Measurements from ENCODE around the gene TXNDC2. TPM values are rescaled to one million over a fixed set of nuclear protein-coding genes. Genes with fewer than 3 reads are reported as not detected.

The TXNDC2 gene
- total and polyA plus RNA-seq, 9 of the 15 experiments (the other 6 are each of a cell fraction or from before 2014, with no cell fraction given), result 1.2 to 4.9 (median 2.3) TPM

DNA sequence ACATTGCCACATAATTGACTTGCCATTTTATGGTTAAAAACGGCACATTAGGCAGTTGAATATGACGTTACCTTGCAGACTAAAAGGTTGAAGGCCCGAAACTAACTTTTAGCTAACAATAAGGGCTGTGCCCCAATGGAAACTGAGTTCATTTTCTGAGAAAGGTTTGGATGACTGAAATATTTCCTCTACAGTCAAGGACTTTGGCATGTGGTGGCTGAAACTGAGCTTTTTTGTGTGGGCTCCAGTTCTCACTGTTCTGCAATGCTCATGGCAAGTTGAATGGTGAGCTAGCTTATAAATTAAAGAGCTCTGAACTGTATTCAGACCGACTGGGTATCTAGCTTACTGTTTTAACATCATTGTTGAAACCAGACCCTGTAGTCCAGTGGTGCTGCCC lies 23.8 kb upstream of the TXNDC2 start:
- Histone ChIP-seq H3K9me1 (ENCODE audit: control insufficient read depth, insufficient read depth, low read length) (no peaks in the 10 kb centered on the region), H3K4me1 (replicated peaks in 1 of 2; ENCODE audit: control insufficient read depth in 2 of 2, insufficient read depth in 2 of 2, low read length in 2 of 2) (peaks cover 3 to 9% of the 10 kb centered on the region in 2 experiments; a peak in 4 of 5 replicates), H4K20me1 (replicated peaks; ENCODE audit: control insufficient read depth, insufficient read depth, low read length) (no peaks in the 10 kb centered on the region), H3K27ac (ENCODE audit: extremely low read depth, low read depth, low read length) (no peak overlapping the region), H3K4me3 (no peak overlapping the region), H2AFZ (ENCODE audit: low read depth, low read length) (no peak overlapping the region), H3K79me2 (ENCODE audit: control insufficient read depth, insufficient read depth, low read length) (no peaks in the 10 kb centered on the region), H3K4me2 (ENCODE audit: insufficient read depth, low read length) (no peak overlapping the region), H3K9me3 (replicated peaks; ENCODE audit: control insufficient read depth, insufficient read depth, low read depth, low read length) (peaks cover 21% of the 10 kb centered on the region), H3K27me3 (ENCODE audit: control insufficient read depth in 2 of 2, insufficient read depth in 2 of 2, low read length in 2 of 2) (no peaks in the 10 kb centered on the region), H3K36me3 (ENCODE audit: control insufficient read depth, insufficient read depth, low read length) (peaks cover 31% of the 10 kb centered on the region; the same call in 2 of the 3 replicates), H3K9ac (ENCODE audit: insufficient read depth in 1 of 2, low read depth in 2 of 2, low read length in 2 of 2) (no peak overlapping the region)
- in situ Hi-C loops (cut with MboI) (no loop called here), intact Hi-C loops (cut with micrococcal nuclease) (no loop called here)
- BruUV-seq (replicated peaks), result no TSS peak
- FAIRE-seq (no peak), DNase-seq (ENCODE audit: extremely low read depth in 1 of 4, low spot score in 3 of 4) (no peak), ATAC-seq (no peak)
- ChIA-PET POLR2A (interaction anchor here (0.6 to 3.6 kb wide), 6 partner anchors 9 to 53 kb away, joined by 3 to 19 read pairs (median 3); no protein-coding TSS in a partner anchor), CTCF (ENCODE audit: low intra/inter-chr PET ratio) (no interaction called here)
- TF ChIP-seq, protein P1, sequence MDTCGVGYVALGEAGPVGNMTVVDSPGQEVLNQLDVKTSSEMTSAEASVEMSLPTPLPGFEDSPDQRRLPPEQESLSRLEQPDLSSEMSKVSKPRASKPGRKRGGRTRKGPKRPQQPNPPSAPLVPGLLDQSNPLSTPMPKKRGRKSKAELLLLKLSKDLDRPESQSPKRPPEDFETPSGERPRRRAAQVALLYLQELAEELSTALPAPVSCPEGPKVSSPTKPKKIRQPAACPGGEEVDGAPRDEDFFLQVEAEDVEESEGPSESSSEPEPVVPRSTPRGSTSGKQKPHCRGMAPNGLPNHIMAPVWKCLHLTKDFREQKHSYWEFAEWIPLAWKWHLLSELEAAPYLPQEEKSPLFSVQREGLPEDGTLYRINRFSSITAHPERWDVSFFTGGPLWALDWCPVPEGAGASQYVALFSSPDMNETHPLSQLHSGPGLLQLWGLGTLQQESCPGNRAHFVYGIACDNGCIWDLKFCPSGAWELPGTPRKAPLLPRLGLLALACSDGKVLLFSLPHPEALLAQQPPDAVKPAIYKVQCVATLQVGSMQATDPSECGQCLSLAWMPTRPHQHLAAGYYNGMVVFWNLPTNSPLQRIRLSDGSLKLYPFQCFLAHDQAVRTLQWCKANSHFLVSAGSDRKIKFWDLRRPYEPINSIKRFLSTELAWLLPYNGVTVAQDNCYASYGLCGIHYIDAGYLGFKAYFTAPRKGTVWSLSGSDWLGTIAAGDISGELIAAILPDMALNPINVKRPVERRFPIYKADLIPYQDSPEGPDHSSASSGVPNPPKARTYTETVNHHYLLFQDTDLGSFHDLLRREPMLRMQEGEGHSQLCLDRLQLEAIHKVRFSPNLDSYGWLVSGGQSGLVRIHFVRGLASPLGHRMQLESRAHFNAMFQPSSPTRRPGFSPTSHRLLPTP (IDR thresholded peaks at IDR 0.05; ENCODE audit: borderline replicate concordance, extremely low read depth, insufficient read length), result no peak
- TF ChIP-seq, protein P2, sequence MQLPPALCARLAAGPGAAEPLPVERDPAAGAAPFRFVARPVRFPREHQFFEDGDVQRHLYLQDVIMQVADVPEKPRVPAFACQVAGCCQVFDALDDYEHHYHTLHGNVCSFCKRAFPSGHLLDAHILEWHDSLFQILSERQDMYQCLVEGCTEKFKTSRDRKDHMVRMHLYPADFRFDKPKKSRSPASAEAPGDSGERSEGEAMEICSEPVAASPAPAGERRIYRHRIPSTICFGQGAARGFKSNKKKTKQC (CRISPR knock-in tag; IDR thresholded peaks at IDR 0.05), result no peak
- TF ChIP-seq ZBTB17 (CRISPR knock-in tag; IDR thresholded peaks at IDR 0.05) (no peak), PHF20 (IDR thresholded peaks at IDR 0.05; ENCODE audit: partially characterized antibody) (no peak), RHOXF2B (CRISPR knock-in tag; conservative IDR thresholded peaks at IDR 0.05) (no peak)
- TF ChIP-seq, protein P3, sequence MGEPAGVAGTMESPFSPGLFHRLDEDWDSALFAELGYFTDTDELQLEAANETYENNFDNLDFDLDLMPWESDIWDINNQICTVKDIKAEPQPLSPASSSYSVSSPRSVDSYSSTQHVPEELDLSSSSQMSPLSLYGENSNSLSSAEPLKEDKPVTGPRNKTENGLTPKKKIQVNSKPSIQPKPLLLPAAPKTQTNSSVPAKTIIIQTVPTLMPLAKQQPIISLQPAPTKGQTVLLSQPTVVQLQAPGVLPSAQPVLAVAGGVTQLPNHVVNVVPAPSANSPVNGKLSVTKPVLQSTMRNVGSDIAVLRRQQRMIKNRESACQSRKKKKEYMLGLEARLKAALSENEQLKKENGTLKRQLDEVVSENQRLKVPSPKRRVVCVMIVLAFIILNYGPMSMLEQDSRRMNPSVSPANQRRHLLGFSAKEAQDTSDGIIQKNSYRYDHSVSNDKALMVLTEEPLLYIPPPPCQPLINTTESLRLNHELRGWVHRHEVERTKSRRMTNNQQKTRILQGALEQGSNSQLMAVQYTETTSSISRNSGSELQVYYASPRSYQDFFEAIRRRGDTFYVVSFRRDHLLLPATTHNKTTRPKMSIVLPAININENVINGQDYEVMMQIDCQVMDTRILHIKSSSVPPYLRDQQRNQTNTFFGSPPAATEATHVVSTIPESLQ (CRISPR knock-in tag; IDR thresholded peaks at IDR 0.05), result no peak
- TF ChIP-seq, protein P4, sequence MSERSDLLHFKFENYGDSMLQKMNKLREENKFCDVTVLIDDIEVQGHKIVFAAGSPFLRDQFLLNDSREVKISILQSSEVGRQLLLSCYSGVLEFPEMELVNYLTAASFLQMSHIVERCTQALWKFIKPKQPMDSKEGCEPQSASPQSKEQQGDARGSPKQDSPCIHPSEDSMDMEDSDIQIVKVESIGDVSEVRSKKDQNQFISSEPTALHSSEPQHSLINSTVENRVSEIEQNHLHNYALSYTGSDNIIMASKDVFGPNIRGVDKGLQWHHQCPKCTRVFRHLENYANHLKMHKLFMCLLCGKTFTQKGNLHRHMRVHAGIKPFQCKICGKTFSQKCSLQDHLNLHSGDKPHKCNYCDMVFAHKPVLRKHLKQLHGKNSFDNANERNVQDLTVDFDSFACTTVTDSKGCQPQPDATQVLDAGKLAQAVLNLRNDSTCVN (CRISPR knock-in tag; IDR thresholded peaks at IDR 0.05), result no peak
- 70% methylated on average over 4 of the region's 4 CpGs for WGBS (ENCODE audit: insufficient coverage, low coverage, missing lambda C conversion rate)

All from K562 (cell line).